HG03439 (cell line): ENCODE results near the gene C1orf21.
A peak's percentile ranks its signal among the peaks of the same experiment; 100 is the strongest.
"Not testable (repeated sequence)": the region's sequence is repeated elsewhere in the genome, so short reads cannot be mapped to it uniquely, and the experiment has no call there.

Experiments used
- ATAC-seq: cut with Tn5 transposase; IDR thresholded peaks from one replicate; pipeline ENCODE4 v1.9.1; 2021; ENCODE audit warnings: mild to moderate bottlenecking, moderate library complexity; ENCODE audit not compliant: unreplicated experiment

The C1orf21 gene, protein sequence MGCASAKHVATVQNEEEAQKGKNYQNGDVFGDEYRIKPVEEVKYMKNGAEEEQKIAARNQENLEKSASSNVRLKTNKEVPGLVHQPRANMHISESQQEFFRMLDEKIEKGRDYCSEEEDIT

DNA sequence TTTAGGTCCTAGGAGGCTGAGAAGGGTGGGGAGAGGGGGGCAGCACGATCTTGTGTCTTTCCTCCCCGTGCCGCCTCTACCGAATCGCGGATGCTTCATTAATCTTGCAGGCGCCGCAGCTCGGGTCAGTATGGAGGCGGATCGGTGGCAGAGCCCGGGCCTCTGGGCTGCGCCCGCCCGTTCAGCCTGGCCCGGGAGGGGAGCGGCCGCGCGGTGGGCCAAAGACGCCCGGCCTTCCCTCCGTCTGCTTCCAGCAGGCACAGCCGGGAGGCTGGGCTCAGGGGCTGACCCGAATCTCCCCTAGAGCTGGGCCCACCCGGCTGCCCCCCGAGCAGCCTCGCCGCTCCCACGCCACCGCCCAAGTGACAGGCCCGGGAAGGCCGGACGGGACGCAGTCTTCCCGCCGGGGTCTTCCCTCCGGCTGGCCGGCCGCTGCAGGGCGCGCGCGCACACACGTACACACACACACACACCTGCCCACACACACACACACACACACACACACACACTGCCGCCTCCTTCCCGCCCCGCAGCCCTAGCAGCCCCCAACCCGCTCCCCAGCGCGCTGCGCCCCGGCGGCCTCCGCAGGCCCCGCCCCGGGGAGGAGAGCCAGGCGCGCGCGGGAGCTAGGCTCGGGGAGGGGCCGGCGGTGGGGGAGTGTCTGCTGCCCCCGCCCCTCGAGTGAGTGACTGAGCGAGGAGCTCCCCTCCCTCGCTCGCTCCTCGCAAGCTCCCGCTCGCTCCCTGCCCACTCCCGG, at the start of gene C1orf21:
Gene C1orf21 (plus strand): TSS at position 718 of the 757 bp plus-strand sequence. CDS start 90,481 bp downstream, outside the sequence.
- peak; percentile 78 for ATAC-seq

DNA sequence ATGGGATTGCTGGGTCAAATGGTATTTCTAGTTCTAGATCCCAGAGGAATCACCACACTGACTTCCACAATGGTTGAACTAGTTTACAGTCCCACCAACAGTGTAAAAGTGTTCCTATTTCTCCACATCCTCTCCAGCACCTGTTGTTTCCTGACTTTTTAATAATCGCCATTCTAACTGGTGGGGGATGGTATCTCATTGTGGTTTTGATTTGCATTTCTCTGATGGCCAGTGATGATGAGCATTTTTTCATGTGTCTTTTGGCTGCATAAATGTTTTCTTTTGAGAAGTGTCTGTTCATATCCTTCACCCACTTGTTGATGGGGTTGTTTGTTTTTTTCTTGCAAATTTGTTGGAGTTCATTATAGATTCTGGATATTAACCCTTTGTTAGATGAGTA, 49.0 kb upstream of the C1orf21 start:
- not testable (repeated sequence) for ATAC-seq

DNA sequence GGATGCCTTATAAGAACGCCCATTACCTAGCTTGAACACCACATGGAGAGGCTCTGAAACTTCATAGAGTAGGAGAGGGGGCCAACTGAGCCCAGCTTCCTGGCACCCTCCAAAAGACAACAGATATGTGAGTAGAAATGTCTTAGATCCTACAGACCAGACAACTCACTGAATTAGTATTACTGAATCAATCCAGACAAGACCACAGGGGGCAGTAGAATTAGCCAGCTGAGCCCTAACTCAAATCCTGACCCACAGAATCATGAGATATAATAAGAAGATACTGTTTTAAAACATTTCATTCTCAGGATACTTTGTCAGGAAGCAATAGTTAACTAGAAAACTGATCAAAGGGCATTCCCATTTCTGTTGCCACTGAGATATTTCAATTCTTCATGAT, 45.8 kb upstream of the C1orf21 start:
- no peak for ATAC-seq

DNA sequence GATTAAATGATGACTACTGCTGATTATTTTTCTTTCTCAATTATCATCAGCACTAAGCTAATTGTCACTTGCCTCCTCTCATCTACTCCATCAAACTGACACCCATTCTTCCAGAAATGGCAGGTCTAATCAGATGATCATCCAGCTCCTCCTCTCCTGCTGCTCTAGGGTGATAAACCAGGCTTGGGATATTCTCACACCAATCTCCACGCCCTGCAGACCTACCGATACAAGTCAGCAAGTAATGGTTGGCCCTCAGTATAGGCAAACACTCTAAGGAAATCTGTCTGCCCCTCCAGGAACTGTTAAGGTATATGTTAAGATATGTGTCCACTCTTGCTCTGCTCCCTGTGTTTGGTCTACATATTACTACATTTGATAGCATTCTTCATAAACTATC, 36.3 kb upstream of the C1orf21 start:
- no peak for ATAC-seq

DNA sequence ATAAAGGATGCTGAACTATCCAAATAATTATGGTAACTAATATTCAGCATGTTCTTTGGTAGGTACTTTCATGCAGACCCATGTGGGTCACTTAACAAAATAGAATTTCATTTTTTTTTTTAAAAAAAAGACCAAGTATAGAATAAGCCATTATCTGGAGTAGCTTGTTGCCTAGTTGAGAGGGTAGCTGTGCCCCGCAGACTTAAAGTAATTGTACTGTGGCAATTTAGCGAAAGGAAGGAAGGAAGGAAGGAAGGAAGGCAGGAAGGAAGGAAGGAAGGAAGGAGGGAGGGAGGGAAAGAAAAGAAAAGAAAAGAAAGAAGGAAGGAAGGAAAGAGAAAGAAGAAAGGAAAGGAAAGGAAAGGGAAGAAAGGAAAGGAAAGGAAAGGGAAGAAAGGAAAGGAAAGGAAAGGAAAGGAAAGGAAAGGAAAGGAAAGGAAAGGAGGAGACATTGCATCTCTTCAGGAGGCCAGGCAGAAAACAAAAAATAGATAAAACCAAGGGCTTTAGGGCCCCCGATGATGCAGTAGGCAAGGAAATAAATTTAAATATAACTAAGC, 35.3 kb upstream of the C1orf21 start:
- no peak for ATAC-seq

DNA sequence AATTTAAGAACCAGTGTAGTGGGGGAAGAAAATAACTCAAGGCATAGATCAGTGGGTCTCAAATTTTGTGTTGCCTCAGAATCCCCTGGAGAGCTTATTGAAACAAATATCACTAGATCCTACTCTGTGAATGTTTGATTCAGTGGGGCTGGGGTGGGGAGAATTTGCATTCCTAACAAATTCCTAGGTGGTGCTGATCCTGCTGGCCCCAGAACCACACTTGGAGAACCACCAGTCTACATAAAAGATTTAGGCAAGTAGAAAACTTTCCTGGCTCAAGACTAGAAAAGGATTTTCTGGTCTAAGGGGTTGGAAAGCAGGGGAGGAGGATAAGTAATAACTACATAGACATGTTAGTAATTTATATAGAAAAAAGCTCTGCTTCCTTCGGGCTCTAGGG, 34.1 kb upstream of the C1orf21 start:
- ATAC-seq = no peak

DNA sequence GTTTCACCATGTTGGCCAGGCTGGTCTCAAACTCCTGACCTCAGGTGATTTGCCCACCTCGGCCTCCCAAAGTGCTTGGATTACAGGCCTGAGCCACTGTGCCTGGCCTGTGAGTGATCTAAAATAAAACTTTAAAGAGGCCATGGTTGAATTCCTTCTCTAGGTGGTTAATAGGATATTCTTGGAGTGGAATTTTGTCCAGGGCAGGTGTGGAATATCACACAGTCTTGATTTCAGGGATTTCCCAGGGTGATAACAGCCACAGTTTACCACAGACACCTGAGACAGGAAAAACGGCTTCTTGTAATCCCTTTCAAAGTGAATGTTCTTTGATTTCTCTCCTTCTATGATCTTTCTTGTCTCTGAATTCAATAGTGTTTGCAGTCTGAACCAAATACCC, 32.1 kb upstream of the C1orf21 start:
- ATAC-seq = no peak

DNA sequence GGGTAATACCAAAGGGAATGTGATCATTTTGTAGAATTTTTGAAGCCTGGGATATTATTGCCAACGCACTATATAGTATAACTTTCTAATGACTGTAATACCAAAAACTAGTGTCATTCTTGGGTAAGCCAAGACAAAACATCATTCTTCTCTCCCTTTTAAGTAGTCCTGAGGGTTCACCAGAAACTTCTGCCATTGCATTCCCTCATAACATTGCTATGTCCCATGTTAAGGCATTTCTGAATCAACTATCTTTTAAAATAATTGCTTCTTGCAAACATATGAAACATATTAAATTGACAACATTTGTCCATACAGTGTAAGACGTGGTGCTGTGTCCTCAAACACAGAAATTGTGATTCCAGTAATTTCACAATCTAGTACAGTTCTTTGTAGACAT, 29.9 kb upstream of the C1orf21 start:
- no peak for ATAC-seq

DNA sequence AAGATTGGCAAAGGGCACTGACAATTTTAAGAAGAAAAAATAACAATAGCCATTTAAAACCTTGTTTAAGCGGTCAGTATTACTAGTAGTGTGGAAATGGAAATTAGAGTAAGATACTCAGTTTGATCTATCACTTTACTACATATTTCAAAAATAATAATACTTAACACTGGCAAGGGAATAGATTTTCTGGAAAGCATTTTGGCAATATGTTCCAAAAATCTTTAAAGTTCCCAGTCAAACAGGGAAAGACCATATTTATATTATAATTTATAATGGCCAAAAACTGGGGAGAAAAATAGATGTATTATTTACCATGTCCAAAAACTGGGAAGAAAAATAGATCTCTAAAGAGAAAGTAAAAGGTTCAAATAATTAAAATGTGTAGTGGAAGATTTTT, 28.6 kb upstream of the C1orf21 start:
- no peak for ATAC-seq

DNA sequence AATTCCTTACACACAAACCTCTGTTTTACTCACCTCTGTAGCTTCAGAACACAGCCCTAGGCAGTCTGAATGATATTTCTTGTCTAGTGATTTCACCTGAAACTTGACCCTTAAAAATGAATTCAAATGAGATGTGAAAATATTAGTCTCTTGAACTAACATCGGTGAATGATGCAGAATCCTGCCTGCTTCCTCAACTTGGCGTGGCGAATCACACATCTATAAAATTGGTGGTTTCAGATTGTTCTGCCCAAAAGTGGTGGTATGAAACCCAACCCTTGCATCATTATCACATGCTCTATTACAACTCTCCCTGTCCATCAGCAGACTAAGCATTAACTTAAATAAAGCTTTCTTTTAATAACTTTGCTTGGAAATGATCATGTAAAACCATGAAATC, 26.9 kb upstream of the C1orf21 start:
- no peak for ATAC-seq

DNA sequence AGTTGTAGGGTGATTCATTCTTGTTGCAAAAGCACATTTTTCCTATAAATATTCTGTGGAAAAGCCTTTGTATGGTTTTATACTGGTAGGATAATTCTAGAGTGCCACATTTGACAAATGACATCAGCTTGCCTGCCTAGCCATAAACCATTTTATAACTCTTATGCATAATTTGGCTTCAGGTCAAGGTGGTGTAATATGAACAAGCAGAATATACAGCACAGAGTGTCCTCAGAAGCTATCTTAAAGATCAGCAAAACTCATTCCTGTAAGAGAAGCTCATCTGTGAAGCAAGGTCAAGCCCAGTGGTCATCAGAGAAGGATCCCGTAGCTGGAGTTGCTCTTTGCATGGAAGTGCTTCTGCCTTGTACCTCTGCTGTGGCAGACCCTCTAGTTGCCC, 24.0 kb upstream of the C1orf21 start:
- no peak for ATAC-seq

DNA sequence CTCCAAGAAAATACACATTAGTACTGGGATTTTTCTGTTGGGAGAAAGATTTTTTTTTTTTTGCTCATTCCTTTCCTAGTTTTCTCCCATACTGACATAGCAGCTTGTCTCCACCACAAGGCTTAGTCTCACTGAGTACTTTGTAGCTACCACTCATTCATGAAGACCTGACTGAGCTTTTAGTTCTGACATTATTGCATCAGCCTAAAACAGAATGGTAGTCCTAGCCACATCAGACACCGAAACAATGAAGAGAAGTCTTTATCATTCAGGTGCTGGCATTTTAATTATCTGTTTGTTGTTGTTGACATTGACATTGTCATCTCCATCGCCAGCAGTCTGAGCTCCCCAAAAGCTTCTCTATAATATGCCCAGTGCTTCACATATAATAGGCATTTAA, 21.1 kb upstream of the C1orf21 start:
- ATAC-seq = no peak

DNA sequence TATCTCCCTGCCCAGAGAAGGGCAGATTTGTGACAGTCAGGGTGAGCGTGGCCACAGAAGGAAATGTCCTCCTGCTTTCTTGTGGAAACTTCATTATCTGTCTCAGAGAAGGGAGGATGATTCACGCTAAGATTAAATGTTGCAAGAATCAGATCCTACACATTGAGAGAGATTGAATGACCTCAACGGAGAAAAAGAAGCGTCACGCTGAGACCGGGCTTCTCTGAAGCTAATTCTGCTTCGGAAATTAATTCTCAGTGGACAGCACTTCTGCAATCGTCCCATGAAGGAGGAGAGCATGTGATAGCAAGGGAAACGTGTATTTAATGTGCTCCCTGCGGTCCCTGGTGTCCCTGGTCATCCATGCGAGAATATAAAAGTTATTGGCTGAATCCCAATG, 19.8 kb upstream of the C1orf21 start:
- ATAC-seq = no peak

DNA sequence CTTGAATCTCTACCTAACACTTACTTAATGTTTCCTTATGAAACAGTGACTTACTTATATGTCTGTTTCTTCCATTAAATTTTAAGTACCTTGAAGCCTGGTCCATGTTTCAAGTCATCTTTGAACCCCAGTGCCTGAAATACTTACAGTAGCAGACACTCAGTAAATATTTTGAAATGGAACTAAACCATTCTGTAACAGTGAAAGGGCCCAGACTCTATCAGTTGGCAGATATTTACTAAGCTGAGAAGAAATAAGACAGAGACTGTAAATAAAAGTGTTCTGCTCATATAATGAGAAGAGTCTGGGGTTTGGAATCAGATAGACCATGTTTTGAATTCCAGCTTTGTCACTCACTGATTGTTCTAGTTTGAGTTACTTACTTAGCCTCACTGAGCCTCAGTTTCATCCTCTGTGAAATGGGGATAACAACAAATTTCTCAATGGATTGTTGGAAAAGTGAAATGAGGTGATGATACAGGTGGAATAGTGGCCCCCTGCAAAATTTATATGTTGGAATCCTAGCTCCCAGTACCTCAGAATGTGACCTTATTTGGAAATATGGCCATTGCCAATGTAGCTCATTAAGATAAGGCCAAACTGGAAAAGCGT, 19.3 kb upstream of the C1orf21 start:
- no peak for ATAC-seq

DNA sequence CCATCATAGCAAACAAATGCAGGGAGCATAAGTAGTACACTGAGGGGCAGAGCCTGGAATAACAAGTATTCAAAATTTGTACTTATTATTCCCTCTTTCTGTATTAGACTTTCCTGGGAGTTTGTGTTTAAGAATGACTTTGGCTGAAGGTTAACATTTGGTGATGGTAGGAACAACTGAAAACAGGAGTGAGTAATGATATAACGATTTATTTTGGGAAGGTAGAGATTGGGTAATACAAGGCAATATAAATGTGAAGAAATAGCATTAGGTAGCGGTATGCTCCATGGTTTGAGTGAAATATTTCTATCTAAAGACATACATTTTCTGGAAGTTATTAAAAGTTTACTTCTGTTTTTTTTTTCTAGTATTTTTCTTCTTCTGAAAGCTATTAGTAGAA, 18.5 kb upstream of the C1orf21 start:
- ATAC-seq = no peak

DNA sequence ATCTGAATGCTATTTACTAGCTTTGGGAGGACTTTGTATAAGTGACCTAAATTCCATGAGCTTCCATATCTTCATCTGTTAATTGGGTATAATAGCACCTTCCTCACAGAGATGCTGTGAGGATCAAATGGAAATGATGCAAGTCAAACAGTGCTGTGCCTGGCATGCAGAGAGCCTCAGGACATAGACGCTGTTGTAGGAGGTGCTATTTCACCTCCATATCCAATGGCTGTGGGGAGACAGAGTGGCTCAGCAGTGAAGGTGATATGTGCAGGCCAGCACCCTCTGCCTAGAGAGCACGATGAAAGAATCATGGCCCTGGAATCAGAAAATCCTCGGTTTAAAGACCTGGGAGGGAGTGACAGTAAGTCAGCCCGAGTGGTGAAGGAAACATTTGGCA, 16.0 kb upstream of the C1orf21 start:
- ATAC-seq = no peak

DNA sequence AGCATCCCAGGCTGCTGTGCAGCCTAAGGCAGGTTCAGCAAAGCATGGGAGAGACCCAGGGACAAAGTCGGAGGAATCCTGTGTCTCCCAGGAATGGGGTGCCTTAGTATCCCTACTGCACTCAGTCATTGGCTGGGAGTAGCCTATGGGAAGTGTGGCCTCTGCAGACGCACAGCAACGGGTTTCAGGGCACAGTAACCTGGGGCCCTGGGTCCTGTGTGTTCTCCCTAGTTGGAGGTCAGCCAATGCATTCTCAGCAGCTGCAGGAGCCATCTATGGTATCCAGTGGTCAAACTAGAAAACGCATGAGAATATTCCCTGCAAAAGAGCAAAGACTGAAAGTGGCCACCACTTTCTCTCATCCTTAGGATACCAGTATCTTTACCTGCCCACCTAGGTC, 13.7 kb upstream of the C1orf21 start:
- ATAC-seq = no peak

DNA sequence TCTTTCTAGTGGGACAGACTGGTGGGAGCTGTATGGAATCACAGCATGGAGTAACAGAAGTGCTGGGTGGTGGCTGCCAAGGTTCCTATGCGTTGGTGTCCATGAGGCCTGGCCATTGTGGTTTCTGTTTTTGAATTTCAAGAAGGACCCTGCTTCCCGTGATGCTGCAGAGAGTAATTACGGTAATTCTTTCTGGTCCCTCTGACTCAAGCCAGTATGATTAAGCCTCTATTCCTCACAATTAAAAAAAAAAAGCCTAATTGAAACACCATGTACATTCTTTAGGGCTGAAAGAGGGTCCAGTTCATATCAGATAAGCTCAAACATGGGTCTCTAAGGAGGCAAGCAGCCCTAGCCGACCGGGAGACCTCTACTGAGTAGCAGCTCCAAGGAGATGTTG, 10.5 kb upstream of the C1orf21 start:
- ATAC-seq = no peak

DNA sequence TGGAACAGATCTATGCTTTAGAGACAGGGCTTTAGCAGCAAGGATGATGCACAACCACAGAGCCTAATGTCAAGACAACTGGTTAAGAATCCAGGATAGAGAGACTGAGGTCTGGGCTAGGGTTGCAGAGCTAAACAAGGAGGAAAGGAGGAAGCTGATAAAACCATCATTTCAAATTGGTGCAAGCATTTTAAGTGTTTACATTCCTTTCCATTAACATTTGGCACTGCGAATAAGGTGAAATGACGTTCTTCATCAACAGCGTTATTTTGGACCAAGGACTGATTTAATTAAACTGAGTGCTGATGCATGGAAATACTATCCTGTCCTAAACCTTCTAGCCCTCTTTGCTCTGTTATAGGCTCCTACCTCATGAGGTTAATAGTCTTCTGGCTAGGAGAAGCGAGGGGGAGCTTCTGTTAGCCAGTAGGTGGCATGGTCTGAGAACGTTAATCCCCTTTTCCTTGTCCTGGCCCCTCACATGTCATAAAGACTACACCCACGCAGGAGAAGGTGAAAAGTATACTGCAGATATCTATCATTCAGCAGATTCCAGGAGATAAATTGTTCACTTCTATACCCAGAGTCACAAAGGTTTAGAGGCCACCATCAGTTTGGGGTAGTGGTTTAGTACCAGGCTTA, 7.6 kb upstream of the C1orf21 start:
- no peak for ATAC-seq

DNA sequence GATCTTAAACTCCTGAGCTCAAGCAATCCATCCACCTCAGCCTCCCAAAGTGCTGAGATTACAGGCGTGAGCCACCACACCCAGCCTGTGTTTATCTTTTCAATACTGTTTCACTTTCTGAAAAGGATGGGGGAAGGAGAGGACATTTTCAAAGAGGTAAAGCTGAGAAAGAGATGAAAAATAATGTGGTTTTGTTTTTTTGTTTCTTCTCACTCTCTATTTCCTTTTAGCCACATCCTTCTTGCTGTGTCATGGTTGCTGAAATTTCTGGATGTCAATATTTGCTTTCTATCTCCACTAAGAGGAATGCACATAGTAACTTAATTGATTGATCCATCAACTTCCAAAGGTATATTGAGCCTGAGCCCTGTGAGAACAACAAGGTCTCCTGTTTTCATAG, 6.4 kb upstream of the C1orf21 start:
- no peak for ATAC-seq

DNA sequence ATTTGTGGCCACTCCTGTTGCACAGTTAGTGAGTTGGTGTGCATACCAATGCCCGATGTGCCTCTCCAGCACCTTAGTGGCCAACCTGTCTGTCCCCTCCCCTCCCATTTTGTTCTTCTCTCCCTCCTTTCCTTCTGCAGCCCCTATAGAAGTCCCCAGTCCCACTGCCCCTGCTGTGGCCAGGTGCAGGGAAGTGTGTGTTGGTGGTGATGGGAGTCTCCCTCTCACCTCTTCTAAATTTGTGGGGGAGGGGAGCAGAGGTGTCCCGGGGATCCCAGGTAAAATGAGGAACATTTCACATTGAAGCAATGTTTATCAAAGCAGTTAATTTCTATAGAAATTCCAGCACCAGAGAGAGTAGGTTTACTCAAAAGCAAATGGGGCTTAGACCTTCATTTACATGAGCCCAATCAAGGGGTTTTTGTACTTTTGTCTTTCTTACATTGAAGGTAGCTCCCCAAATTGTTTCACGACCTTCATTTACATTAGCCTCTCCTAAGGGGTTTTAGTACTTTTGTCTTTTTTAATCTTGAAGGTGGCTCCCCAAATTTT, 3.0 kb upstream of the C1orf21 start:
- ATAC-seq = no peak
